ENCODE data around the gene PTPRC. TPM values are rescaled to one million over a fixed set of nuclear protein-coding genes. Genes with fewer than 3 reads are reported as not detected.

The PTPRC gene
- total and polyA plus RNA-seq, 5 experiments from 2014 or later = 906 to 1,253 (median 980) TPM

- Mint-ChIP-seq H3K27me3 (no peaks in the 10 kb centered on the region), H3K4me3 (no peak overlapping the region), H3K36me3 (peaks cover 41 to 88% (median 54%) of the 10 kb centered on the region in 3 donors), H3K9me3 (peaks cover 0 to 2% (median 0%) of the 10 kb centered on the region in 9 donors), H3K27ac (peak overlapping the region in 6 of 10 donors; percentile 35 to 81 (median 64)), H3K4me1 (peaks cover 18 to 65% (median 61%) of the 10 kb centered on the region in 4 donors)
- POLR2A ChIA-PET = interaction anchor here (1.6 kb wide), 1 partner anchor 16 kb away, joined by 4 read pairs; no protein-coding TSS in a partner anchor
- no peak for DNase-seq
- ATAC-seq = no peak
Measured at GRCh38 chr1:198730952-198731351, 92.1 kb downstream of the PTPRC start.

DNA sequence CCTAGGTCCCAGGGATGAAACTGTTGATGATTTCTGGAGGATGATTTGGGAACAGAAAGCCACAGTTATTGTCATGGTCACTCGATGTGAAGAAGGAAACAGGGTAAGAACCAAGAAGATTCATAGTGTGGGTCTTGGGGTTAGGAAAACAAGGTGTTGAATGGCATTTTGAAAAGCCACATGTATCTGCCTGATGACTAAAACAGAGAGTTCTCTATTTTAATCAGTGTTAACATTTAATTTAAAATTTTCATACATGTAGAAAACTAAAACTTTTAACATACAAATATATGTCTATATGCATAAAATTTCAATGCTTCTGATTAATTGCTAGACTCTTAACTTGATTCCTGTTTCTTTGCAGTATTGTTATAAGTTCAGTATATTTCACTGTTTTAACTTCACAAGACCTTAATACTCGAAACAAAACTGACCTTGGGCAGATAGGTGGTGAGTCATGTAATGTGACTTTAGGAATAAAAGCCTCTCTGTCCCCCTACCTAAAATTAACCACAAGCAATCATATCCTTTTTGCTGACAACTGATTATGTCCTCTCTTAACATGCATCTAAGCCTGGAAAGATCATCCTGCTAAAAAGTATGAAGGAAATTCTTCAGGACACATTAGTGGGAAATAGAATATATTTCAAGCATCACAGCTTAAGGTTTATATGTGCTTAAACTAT lies 95.6 kb downstream of the PTPRC start:
- DNase-seq (no peak), ATAC-seq (no peak)
- Mint-ChIP-seq H3K9me3 (peaks cover 0 to 13% (median 6%) of the 10 kb centered on the region in 9 donors), H3K4me3 (peak overlapping the region in 1 of 10 donors; percentile 63), H3K27ac (peak overlapping the region in 8 of 10 donors; percentile 17 to 90 (median 66)), H3K36me3 (peaks cover 61 to 91% (median 75%) of the 10 kb centered on the region in 3 donors), H3K27me3 (no peaks in the 10 kb centered on the region), H3K4me1 (peaks cover 21 to 71% (median 66%) of the 10 kb centered on the region in 4 donors)
- POLR2A ChIA-PET = interaction anchor here (0.6 kb wide), 1 partner anchor 38 kb away, joined by 3 read pairs; no protein-coding TSS in a partner anchor

GRCh38 chr1:198741744-198742143 lies 102.9 kb downstream of the PTPRC start:
- Mint-ChIP-seq H3K27ac (peak overlapping the region in 7 of 10 donors; percentile 34 to 88 (median 70)), H3K4me3 (no peak overlapping the region), H3K36me3 (peaks cover 33 to 65% (median 56%) of the 10 kb centered on the region in 3 donors), H3K9me3 (peaks cover 0 to 6% (median 4%) of the 10 kb centered on the region in 9 donors), H3K27me3 (no peaks in the 10 kb centered on the region), H3K4me1 (peaks cover 12 to 54% (median 46%) of the 10 kb centered on the region in 4 donors)
- ATAC-seq (no peak), DNase-seq (no peak)
- POLR2A ChIA-PET = interaction anchor here (1.1 to 1.6 kb wide), 2 partner anchors 187 to 223 kb away, joined by 3 read pairs; no protein-coding TSS in a partner anchor

GRCh38 chr1:198747127-198747526 lies 108.3 kb downstream of the PTPRC start:
- DNase-seq (no peak), ATAC-seq (no peak)
- Mint-ChIP-seq H3K4me1 (peaks cover 7 to 25% (median 16%) of the 10 kb centered on the region in 4 donors), H3K27me3 (no peaks in the 10 kb centered on the region), H3K4me3 (no peak overlapping the region), H3K9me3 (no peaks in the 10 kb centered on the region), H3K36me3 (peaks cover 26 to 41% (median 39%) of the 10 kb centered on the region in 3 donors), H3K27ac (no peak overlapping the region)
- POLR2A ChIA-PET = no interaction called here

- no peaks in the 10 kb centered on the region for H3K9me3 Mint-ChIP-seq
- ATAC-seq (no peak), DNase-seq (no peak)
- H3K27ac Mint-ChIP-seq = peak overlapping the region in 4 of 10 donors; percentile 1 to 51 (median 31)
- no peaks in the 10 kb centered on the region for H3K27me3 Mint-ChIP-seq
- POLR2A ChIA-PET = no interaction called here
- H3K36me3 Mint-ChIP-seq = peaks cover 22 to 41% (median 30%) of the 10 kb centered on the region in 3 donors
- peaks cover 5 to 17% (median 13%) of the 10 kb centered on the region in 4 donors for H3K4me1 Mint-ChIP-seq
- H3K4me3 Mint-ChIP-seq = peak overlapping the region in 1 of 10 donors; percentile 18
Measured at GRCh38 chr1:198749279-198749678, 110.4 kb downstream of the PTPRC start.

DNA sequence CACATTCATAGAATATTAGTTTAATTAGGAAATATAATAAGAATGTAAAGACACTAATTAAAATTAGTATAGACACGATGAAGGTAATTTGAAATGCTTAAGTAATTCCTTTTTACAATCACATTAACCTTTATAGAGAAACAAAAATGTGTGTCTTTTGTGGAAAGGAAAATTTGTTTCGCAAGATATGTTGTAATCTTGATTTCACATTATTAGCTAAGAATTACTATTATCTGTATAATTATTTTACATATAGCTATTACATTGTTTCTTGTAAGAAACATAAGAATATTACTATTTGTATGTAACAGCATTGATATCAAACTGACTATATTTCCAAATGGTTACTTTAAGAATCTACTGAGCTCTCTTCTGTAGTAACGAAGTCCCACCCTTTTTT lies 111.2 kb downstream of the PTPRC start:
- Mint-ChIP-seq H3K27ac (peak overlapping the region in 2 of 10 donors; percentile 73 to 89), H3K4me1 (peaks cover 5 to 23% (median 16%) of the 10 kb centered on the region in 4 donors), H3K27me3 (no peaks in the 10 kb centered on the region), H3K4me3 (no peak overlapping the region), H3K36me3 (peaks cover 27 to 49% (median 30%) of the 10 kb centered on the region in 3 donors), H3K9me3 (no peaks in the 10 kb centered on the region)
- DNase-seq (no peak), ATAC-seq (no peak)
- POLR2A ChIA-PET = no interaction called here

DNA sequence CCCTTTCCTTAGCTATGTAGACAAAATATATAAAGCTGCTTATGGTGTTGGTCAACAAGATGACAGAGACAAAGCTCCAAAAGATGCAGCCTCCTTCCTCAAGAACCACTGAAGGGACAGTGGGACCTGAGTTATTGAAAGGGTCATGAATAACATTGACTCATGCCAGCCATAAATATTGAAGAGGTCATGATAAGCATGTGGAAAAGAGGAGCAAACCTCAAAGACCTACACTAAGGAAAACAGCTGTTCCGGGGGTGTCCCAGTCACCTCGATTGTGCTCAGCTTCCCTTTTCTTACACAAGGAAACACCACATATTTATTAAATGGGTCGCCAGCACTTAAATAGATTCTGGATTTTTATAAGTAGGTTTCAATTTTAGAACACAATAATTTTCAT lies 112.9 kb downstream of the PTPRC start:
- Mint-ChIP-seq H3K36me3 (peaks cover 27 to 62% (median 34%) of the 10 kb centered on the region in 3 donors), H3K27me3 (no peaks in the 10 kb centered on the region), H3K9me3 (no peaks in the 10 kb centered on the region), H3K27ac (peak overlapping the region in 8 of 10 donors; percentile 23 to 72 (median 55)), H3K4me3 (peak overlapping the region in 1 of 10 donors; percentile 8), H3K4me1 (peaks cover 5 to 34% (median 18%) of the 10 kb centered on the region in 4 donors)
- ATAC-seq (no peak), DNase-seq (no peak)
- POLR2A ChIA-PET = no interaction called here

GRCh38 chr1:198754670-198755069 lies 115.8 kb downstream of the PTPRC start:
- DNase-seq = no peak
- H3K27me3 Mint-ChIP-seq = no peaks in the 10 kb centered on the region
- peaks cover 23 to 55% (median 25%) of the 10 kb centered on the region in 3 donors for H3K36me3 Mint-ChIP-seq
- no peak overlapping the region for H3K4me3 Mint-ChIP-seq
- H3K27ac Mint-ChIP-seq = peak overlapping the region in 5 of 10 donors; percentile 8 to 75 (median 48)
- no peaks in the 10 kb centered on the region for H3K9me3 Mint-ChIP-seq
- POLR2A ChIA-PET = no interaction called here
- ATAC-seq = no peak
- H3K4me1 Mint-ChIP-seq = peaks cover 7 to 25% (median 18%) of the 10 kb centered on the region in 4 donors

DNA sequence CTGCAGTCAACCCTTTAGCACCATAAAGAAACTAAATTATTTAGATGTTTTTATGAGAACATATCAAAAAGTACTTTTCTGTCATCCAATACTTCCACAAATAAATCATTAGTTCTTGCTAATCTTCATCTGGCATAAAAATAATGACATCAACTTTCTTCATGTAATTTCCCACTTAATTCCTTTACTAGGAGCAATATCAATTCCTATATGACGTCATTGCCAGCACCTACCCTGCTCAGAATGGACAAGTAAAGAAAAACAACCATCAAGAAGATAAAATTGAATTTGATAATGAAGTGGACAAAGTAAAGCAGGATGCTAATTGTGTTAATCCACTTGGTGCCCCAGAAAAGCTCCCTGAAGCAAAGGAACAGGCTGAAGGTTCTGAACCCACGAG lies 116.9 kb downstream of the PTPRC start:
- no peaks in the 10 kb centered on the region for H3K9me3 Mint-ChIP-seq
- H3K27ac Mint-ChIP-seq = peak overlapping the region in 6 of 10 donors; percentile 20 to 75 (median 45)
- POLR2A ChIA-PET = no interaction called here
- peaks cover 8 to 31% (median 20%) of the 10 kb centered on the region in 4 donors for H3K4me1 Mint-ChIP-seq
- peaks cover 20 to 50% (median 20%) of the 10 kb centered on the region in 3 donors for H3K36me3 Mint-ChIP-seq
- DNase-seq = no peak
- peak overlapping the region in 1 of 10 donors; percentile 1 for H3K4me3 Mint-ChIP-seq
- no peaks in the 10 kb centered on the region for H3K27me3 Mint-ChIP-seq
- ATAC-seq = no peak

DNA sequence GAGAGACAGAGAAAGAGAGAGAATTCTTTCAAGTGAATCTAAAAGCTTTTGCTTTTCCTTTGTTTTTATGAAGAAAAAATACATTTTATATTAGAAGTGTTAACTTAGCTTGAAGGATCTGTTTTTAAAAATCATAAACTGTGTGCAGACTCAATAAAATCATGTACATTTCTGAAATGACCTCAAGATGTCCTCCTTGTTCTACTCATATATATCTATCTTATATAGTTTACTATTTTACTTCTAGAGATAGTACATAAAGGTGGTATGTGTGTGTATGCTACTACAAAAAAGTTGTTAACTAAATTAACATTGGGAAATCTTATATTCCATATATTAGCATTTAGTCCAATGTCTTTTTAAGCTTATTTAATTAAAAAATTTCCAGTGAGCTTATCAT lies 117.6 kb downstream of the PTPRC start:
- POLR2A ChIA-PET = no interaction called here
- H3K27ac Mint-ChIP-seq = peak overlapping the region in 3 of 10 donors; percentile 4 to 45 (median 20)

GRCh38 chr1:198761859-198762616 lies 123.2 kb downstream of the PTPRC start:
- POLR2A ChIA-PET = interaction anchor here (1.0 kb wide), 1 partner anchor 17 kb away, joined by 3 read pairs; no protein-coding TSS in a partner anchor
- peak in 1 of 2 donors; percentile 21 for ATAC-seq
- no peaks in the 10 kb centered on the region for H3K27me3 Mint-ChIP-seq
- peaks cover 0 to 7% (median 0%) of the 10 kb centered on the region in 9 donors for H3K9me3 Mint-ChIP-seq
- H3K27ac Mint-ChIP-seq = peak overlapping the region in 6 of 10 donors; percentile 12 to 78 (median 62)
- H3K4me3 Mint-ChIP-seq = peak overlapping the region in 4 of 10 donors; percentile 6 to 57 (median 20)
- peaks cover 22 to 48% (median 33%) of the 10 kb centered on the region in 4 donors for H3K4me1 Mint-ChIP-seq
- H3K36me3 Mint-ChIP-seq = no peaks in the 10 kb centered on the region
- DNase-seq = no peak

More for the DNA sequence above, 117.6 kb downstream of the PTPRC start:
- Mint-ChIP-seq H3K4me3 (no peak overlapping the region), H3K27me3 (no peaks in the 10 kb centered on the region), H3K36me3 (peaks cover 13 to 42% (median 14%) of the 10 kb centered on the region in 3 donors), H3K4me1 (peaks cover 10 to 32% (median 22%) of the 10 kb centered on the region in 4 donors), H3K9me3 (peaks cover 0 to 7% (median 0%) of the 10 kb centered on the region in 9 donors)
- DNase-seq (no peak), ATAC-seq (peak in 1 of 2 donors; percentile 48)

DNA sequence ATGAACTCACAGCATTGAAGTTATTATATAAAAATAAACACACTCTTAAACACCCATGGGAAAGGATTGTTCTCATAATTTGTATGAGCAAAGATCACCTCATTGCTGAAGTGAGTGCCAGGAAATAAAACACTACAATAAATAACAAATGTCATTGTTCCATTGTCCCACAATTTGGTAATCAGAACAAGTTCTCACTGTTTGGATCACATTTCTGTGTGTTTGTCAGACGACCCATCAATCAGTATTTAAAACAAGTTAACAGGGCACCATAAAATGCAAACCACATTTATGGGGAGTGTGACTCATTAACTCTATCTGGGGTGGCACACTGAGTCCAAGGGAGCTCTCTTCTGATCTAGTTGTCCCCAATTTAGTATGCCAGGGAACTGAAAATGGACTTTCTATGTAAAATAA lies 124.5 kb downstream of the PTPRC start:
- H3K27me3 Mint-ChIP-seq = no peaks in the 10 kb centered on the region
- H3K4me1 Mint-ChIP-seq = peaks cover 22 to 48% (median 33%) of the 10 kb centered on the region in 4 donors
- DNase-seq (no peak), ATAC-seq (peak in 1 of 2 donors; percentile 23)
- H3K27ac Mint-ChIP-seq = peak overlapping the region in 3 of 10 donors; percentile 34 to 55 (median 37)
- peaks cover 0 to 7% (median 0%) of the 10 kb centered on the region in 9 donors for H3K9me3 Mint-ChIP-seq
- POLR2A ChIA-PET = interaction anchor here (1.0 kb wide), 1 partner anchor 18 kb away, joined by 3 read pairs; no protein-coding TSS in a partner anchor
- H3K4me3 Mint-ChIP-seq = no peak overlapping the region
- H3K36me3 Mint-ChIP-seq = no peaks in the 10 kb centered on the region

All from naive thymus-derived CD8-positive, alpha-beta T cell (primary cell).